Sigmoid colon (tissue), 3 donors: ENCODE measurements around the gene GABRB2.

Source experiments
- CTCF ChIP-seq, 4 experiments: fragments of 450-650 bp in 3 of 4; fragments of 200-600 bp in 1 of 4; IDR thresholded peaks; one replicate each; pipeline ENCODE4 v1.5.1; 2016 to 2019; ENCODE audit warnings: antibody characterized with exemption in 4 of 4, mild to moderate bottlenecking in 3 of 4, moderate library complexity in 2 of 4
- POLR2A ChIP-seq, 2 donors: fragments of 450-650 bp; IDR thresholded peaks; one replicate each; pipeline ENCODE4 v1.6.1; 2016; ENCODE audit warnings: antibody characterized with exemption in 2 of 2, mild to moderate bottlenecking in 2 of 2, moderate library complexity in 2 of 2

- TF ChIP-seq CTCF (IDR thresholded peaks at IDR 0.05), result no peak
- no peak for TF ChIP-seq POLR2A (IDR thresholded peaks at IDR 0.05)
Observed at GRCh38 chr5:161548487-161549094, 2.1 kb upstream of the GABRB2 start.
